H9 (cell line): ENCODE measurements around the gene OR6C1. TPM values are rescaled to one million over a fixed set of nuclear protein-coding genes. Genes with fewer than 3 reads are reported as not detected.

ENCODE experiments used
- DNase-seq: peaks from one replicate; pipeline ENCODE4 v3.0.0-alpha.2; 2017
- H2AFZ ChIP-seq: one replicate; pipeline ENCODE4 v1.6.1; 2013; ENCODE audit warnings: mild to moderate bottlenecking, low read length, control low read depth, moderate library complexity
- H2AK5ac ChIP-seq: 2 replicates; pipeline ENCODE4 v1.6.1; 2013; ENCODE audit warnings: low read length, control low read depth, mixed read lengths; ENCODE audit not compliant: insufficient read length
- H2BK120ac ChIP-seq: one replicate; pipeline ENCODE4 v1.6.1; 2013; ENCODE audit warnings: low read depth, mild to moderate bottlenecking, low read length, control low read depth, inconsistent platforms; ENCODE audit not compliant: poor library complexity, severe bottlenecking
- H2BK12ac ChIP-seq: 2 replicates; pipeline ENCODE4 v1.6.1; 2013; ENCODE audit warnings: low read length, control low read depth, mixed read lengths, low read depth; ENCODE audit not compliant: insufficient read length
- H2BK15ac ChIP-seq: 2 replicates; pipeline ENCODE4 v1.6.1; 2013; ENCODE audit warnings: low read depth, low read length, control low read depth
- H2BK20ac ChIP-seq: one replicate; pipeline ENCODE4 v1.6.1; 2013; ENCODE audit warnings: low read depth, mild to moderate bottlenecking, low read length, control low read depth, inconsistent platforms; ENCODE audit not compliant: poor library complexity, severe bottlenecking
- H2BK5ac ChIP-seq: 2 replicates; pipeline ENCODE4 v1.6.1; 2013; ENCODE audit warnings: low read length, control low read depth, mixed read lengths; ENCODE audit not compliant: insufficient read length
- H3K14ac ChIP-seq: 2 replicates; pipeline ENCODE4 v1.6.1; 2013; ENCODE audit warnings: low read length, control low read depth; ENCODE audit not compliant: insufficient read depth
- H3K18ac ChIP-seq: 2 replicates; pipeline ENCODE4 v1.6.1; 2013; ENCODE audit warnings: low read depth, mild to moderate bottlenecking, mixed read lengths, low read length, control low read depth; ENCODE audit not compliant: insufficient read length
- H3K23ac ChIP-seq: 2 replicates; pipeline ENCODE4 v1.6.1; 2013; ENCODE audit warnings: low read length, control low read depth, mixed read lengths, low read depth; ENCODE audit not compliant: insufficient read length
- H3K23me2 ChIP-seq: 2 replicates; pipeline ENCODE4 v1.6.1; 2013; ENCODE audit warnings: low read depth, mild to moderate bottlenecking, mixed read lengths, low read length, control low read depth; ENCODE audit not compliant: insufficient read length, poor library complexity, severe bottlenecking
- H3K27ac ChIP-seq: 2 replicates; pipeline ENCODE4 v1.5.1; 2013; ENCODE audit warnings: low read length, control low read depth, mixed read lengths, low read depth; ENCODE audit not compliant: insufficient read length
- H3K27me3 ChIP-seq: 2 replicates; pipeline ENCODE4 v1.6.1; 2013; ENCODE audit warnings: low read length, control low read depth, inconsistent platforms; ENCODE audit not compliant: insufficient read depth
- H3K4ac ChIP-seq: 2 replicates; pipeline ENCODE4 v1.6.1; 2013; ENCODE audit warnings: low read depth, mild to moderate bottlenecking, control low read depth, inconsistent platforms, low read length, moderate library complexity
- H3K4me1 ChIP-seq: 2 replicates; pipeline ENCODE4 v1.6.1; 2013; ENCODE audit warnings: low read length, control low read depth, inconsistent platforms; ENCODE audit not compliant: insufficient read depth
- H3K4me2 ChIP-seq: 2 replicates; pipeline ENCODE4 v1.6.1; 2013; ENCODE audit warnings: low read length, control low read depth, mixed read lengths; ENCODE audit not compliant: insufficient read length, insufficient read depth
- H3K56ac ChIP-seq: 2 replicates; pipeline ENCODE4 v1.6.1; 2013; ENCODE audit warnings: low read depth, mild to moderate bottlenecking, mixed read lengths, low read length, control low read depth; ENCODE audit not compliant: insufficient read length
- H3K79me1 ChIP-seq: 2 replicates; pipeline ENCODE4 v1.6.1; 2013; ENCODE audit warnings: low read depth, mild to moderate bottlenecking, moderate library complexity, low read length, control low read depth, inconsistent platforms; ENCODE audit not compliant: insufficient read depth, poor library complexity, severe bottlenecking
- H3K79me2 ChIP-seq: 2 replicates; pipeline ENCODE4 v1.6.1; 2013; ENCODE audit warnings: low read length, control low read depth, inconsistent platforms; ENCODE audit not compliant: insufficient read depth
- H3K9ac ChIP-seq: 2 replicates; pipeline ENCODE4 v1.6.1; 2013; ENCODE audit warnings: low read length, control low read depth, mixed read lengths; ENCODE audit not compliant: insufficient read length; ENCODE audit errors: extremely low read depth
- H3K9me3 ChIP-seq: one replicate; pipeline ENCODE4 v1.6.1; 2013; ENCODE audit warnings: low read depth, low read length, inconsistent platforms; ENCODE audit not compliant: control insufficient read depth
- H3T11ph ChIP-seq: one replicate; pipeline ENCODE4 v1.6.1; 2013; ENCODE audit warnings: mild to moderate bottlenecking, low read length, control low read depth, inconsistent platforms
- H4K20me1 ChIP-seq: one replicate; pipeline ENCODE4 v1.6.1; 2013; ENCODE audit not compliant: control insufficient read depth, insufficient read length, insufficient read depth
- H4K5ac ChIP-seq: 2 replicates; pipeline ENCODE4 v1.6.1; 2013; ENCODE audit warnings: low read depth, mild to moderate bottlenecking, mixed read lengths, low read length, control low read depth; ENCODE audit not compliant: insufficient read length
- H4K8ac ChIP-seq: replicated peaks from 2 replicates; pipeline ENCODE4 v1.6.1; 2013; ENCODE audit warnings: low read length, control low read depth, mixed read lengths, low read depth; ENCODE audit not compliant: insufficient read length
- H4K91ac ChIP-seq: 2 replicates; pipeline ENCODE4 v1.6.1; 2013; ENCODE audit warnings: low read depth, mild to moderate bottlenecking, moderate library complexity, mixed read lengths, low read length, control low read depth; ENCODE audit not compliant: insufficient read length
- H3K27ac Mint-ChIP-seq, 3 experiments: 2 replicates in 2 of 3; 3 replicates in 1 of 3; pipeline ENCODE4 v1.8.0; 2020 to 2021; ENCODE audit warnings: mixed read lengths in 3 of 3, mild to moderate bottlenecking in 1 of 3, moderate library complexity in 1 of 3
- H3K27me3 Mint-ChIP-seq: 2 replicates; pipeline ENCODE4 v1.8.0; 2021; ENCODE audit warnings: low read depth, mild to moderate bottlenecking, moderate library complexity, mixed read lengths
- H3K36me3 Mint-ChIP-seq, 3 experiments: 2 replicates in 2 of 3; 3 replicates in 1 of 3; pipeline ENCODE4 v1.8.0; 2020 to 2021; ENCODE audit warnings: low read depth in 3 of 3, mixed read lengths in 3 of 3; ENCODE audit not compliant: insufficient read depth in 1 of 3
- H3K4me1 Mint-ChIP-seq, 2 experiments: 2 replicates each; pipeline ENCODE4 v1.8.0; 2020; ENCODE audit warnings: mixed read lengths in 2 of 2
- H3K4me3 Mint-ChIP-seq, 2 experiments: 2 replicates in 1 of 2; 3 replicates in 1 of 2; pipeline ENCODE4 v1.8.0; 2020 to 2021; ENCODE audit warnings: mild to moderate bottlenecking in 2 of 2, mixed read lengths in 2 of 2, moderate library complexity in 1 of 2
- H3K9me3 Mint-ChIP-seq, 2 experiments: 2 replicates in 1 of 2; 3 replicates in 1 of 2; pipeline ENCODE4 v1.8.0; 2020; ENCODE audit warnings: mild to moderate bottlenecking in 2 of 2, mixed read lengths in 2 of 2, moderate library complexity in 1 of 2
- WGBS: extraction: QIAGEN DNeasy Blood & Tissue Kit; methylation state at CpG from one replicate; pipeline ENCODE4 v1.1.7; 2013; ENCODE audit warnings: missing lambda C conversion rate, low lambda C conversion rate, mixed read lengths; ENCODE audit not compliant: insufficient read length; ENCODE audit errors: extremely low coverage; 5-methylcytosine and 5-hydroxymethylcytosine counted together
- total RNA-seq: library from RNA; stranded (reverse); gene quantifications from 2 replicates; pipeline ENCODE4 v1.2.1, GENCODE V29; 2021
- TF ChIP-seq, protein P1 (sequence below): fragments of 200-600 bp; sonication (generic); conservative IDR thresholded peaks from 3 replicates; pipeline ENCODE4 v1.8.0; 2021; ENCODE audit warnings: antibody characterized with exemption, mild to moderate bottlenecking

OR6C1 gene
- total RNA-seq, 1 experiment from 2014 or later = not detected

DNA sequence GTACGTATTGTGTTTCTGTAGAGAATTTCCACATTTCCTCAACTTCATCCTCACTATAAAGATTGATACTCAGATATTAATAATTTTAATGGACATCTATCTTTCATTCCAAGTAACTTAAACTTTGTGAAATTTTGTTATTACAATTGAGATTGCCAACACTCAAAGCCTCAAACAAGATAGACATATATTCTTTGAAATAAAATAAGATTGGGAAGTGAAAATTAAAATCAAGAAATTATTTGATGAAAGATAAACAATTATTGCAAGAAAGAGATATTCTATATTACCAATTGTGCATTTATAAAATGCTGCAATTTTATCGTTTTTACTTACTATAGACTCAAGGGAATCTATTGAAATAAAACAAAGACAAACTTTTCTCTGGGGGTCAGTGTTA lies 17.7 kb upstream of the OR6C1 start, which contains the start of gene OR6C6:
Gene OR6C6, minus strand, starts transcription at position 101 of the 400 bp plus-strand sequence. CDS start 1,337 bp downstream, outside the sequence.
- no peaks in the 10 kb centered on the region; a peak in 1 of 5 replicates for H3K9me3 Mint-ChIP-seq
- Histone ChIP-seq H3K23ac (no peak within 1 kb of the TSS), H3K18ac (no peak within 1 kb of the TSS), H2AFZ (no peak within 1 kb of the TSS), H2BK20ac (no peak within 1 kb of the TSS), H4K20me1 (no peaks in the 10 kb centered on the region), H3K14ac (no peak within 1 kb of the TSS), H3K4me1 (no peaks in the 10 kb centered on the region), H3K79me1 (no peaks in the 10 kb centered on the region), H3K4me2 (no peak within 1 kb of the TSS), H3T11ph (no peak within 1 kb of the TSS), H3K27ac (no peak within 1 kb of the TSS), H4K8ac (no peak within 1 kb of the TSS), H2BK12ac (no peak within 1 kb of the TSS), H4K5ac (no peak within 1 kb of the TSS), H3K4ac (no peak within 1 kb of the TSS), H3K9me3 (no peaks in the 10 kb centered on the region), H3K23me2 (no peaks in the 10 kb centered on the region), H2BK15ac (no peak within 1 kb of the TSS), H3K9ac (no peak within 1 kb of the TSS), H2BK120ac (no peak within 1 kb of the TSS), H2BK5ac (no peak within 1 kb of the TSS), H2AK5ac (no peak within 1 kb of the TSS), H4K91ac (no peak within 1 kb of the TSS), H3K79me2 (no peaks in the 10 kb centered on the region), H3K27me3 (no peaks in the 10 kb centered on the region), H3K56ac (no peak within 1 kb of the TSS)
- H3K4me1 Mint-ChIP-seq = peaks cover 0 to 4% of the 10 kb centered on the region in 2 experiments; a peak in 1 of 4 replicates
- TF ChIP-seq, protein P1, sequence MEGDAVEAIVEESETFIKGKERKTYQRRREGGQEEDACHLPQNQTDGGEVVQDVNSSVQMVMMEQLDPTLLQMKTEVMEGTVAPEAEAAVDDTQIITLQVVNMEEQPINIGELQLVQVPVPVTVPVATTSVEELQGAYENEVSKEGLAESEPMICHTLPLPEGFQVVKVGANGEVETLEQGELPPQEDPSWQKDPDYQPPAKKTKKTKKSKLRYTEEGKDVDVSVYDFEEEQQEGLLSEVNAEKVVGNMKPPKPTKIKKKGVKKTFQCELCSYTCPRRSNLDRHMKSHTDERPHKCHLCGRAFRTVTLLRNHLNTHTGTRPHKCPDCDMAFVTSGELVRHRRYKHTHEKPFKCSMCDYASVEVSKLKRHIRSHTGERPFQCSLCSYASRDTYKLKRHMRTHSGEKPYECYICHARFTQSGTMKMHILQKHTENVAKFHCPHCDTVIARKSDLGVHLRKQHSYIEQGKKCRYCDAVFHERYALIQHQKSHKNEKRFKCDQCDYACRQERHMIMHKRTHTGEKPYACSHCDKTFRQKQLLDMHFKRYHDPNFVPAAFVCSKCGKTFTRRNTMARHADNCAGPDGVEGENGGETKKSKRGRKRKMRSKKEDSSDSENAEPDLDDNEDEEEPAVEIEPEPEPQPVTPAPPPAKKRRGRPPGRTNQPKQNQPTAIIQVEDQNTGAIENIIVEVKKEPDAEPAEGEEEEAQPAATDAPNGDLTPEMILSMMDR = no peak
- DNase-seq = no peak
- H3K4me3 Mint-ChIP-seq = no peak within 1 kb of the TSS
- no peaks in the 10 kb centered on the region for H3K27me3 Mint-ChIP-seq
- WGBS = no CpG with 5 or more reads among the region's 2 CpGs
- H3K27ac Mint-ChIP-seq = no peak within 1 kb of the TSS
- no peaks in the 10 kb centered on the region; a peak in 1 of 7 replicates for H3K36me3 Mint-ChIP-seq
